ENCODE data around the gene LMOD1. TPM values are rescaled to one million over a fixed set of nuclear protein-coding genes. Genes with fewer than 3 reads are reported as not detected.
A peak's percentile ranks its signal among the peaks of the same experiment; 100 is the strongest.

The LMOD1 gene
- total RNA-seq, 2 donors from 2014 or later: 638 to 761 TPM

- no peak for TF ChIP-seq CTCF (IDR thresholded peaks at IDR 0.05)
- DNase-seq (ENCODE audit: low spot score): no peak
These were observed 54.8 kb downstream of the LMOD1 start for GRCh38 chr1:201891451-201892045.

GRCh38 chr1:201890806-201891450 is 55.4 kb downstream of the LMOD1 start:
- Histone ChIP-seq H3K27me3 (replicated peaks; ENCODE audit: insufficient read depth) (no peaks in the 10 kb centered on the region), H3K4me3 (no peak overlapping the region), H3K4me1 (ENCODE audit: control insufficient read depth in 1 of 2, low read depth in 2 of 2) (peaks cover 9 to 61% of the 10 kb centered on the region in 2 donors), H3K27ac (peak overlapping the region; percentile 60 to 85), H3K36me3 (no peaks in the 10 kb centered on the region), H3K9me3 (no peaks in the 10 kb centered on the region)
- ATAC-seq (ENCODE audit: insufficient number of reproducible peaks, low FRiP score, low read depth): no peak
- DNase-seq (ENCODE audit: low spot score): no peak
- no peak for TF ChIP-seq CTCF (IDR thresholded peaks at IDR 0.05)

More at GRCh38 chr1:201891451-201892045, 54.8 kb downstream of the LMOD1 start:
- H3K27me3 ChIP-seq (replicated peaks; ENCODE audit: insufficient read depth): no peaks in the 10 kb centered on the region
- peaks cover 3% of the 10 kb centered on the region for H3K36me3 ChIP-seq
- H3K9me3 ChIP-seq: no peaks in the 10 kb centered on the region
- ATAC-seq (ENCODE audit: insufficient number of reproducible peaks, low FRiP score, low read depth): no peak
- H3K27ac ChIP-seq: peak overlapping the region; percentile 60 to 85
- no peak overlapping the region for H3K4me3 ChIP-seq
- H3K4me1 ChIP-seq (ENCODE audit: control insufficient read depth in 1 of 2, low read depth in 2 of 2): peaks cover 10 to 60% of the 10 kb centered on the region in 2 donors

- Histone ChIP-seq H3K4me3 (peak overlapping the region; percentile 87), H3K4me1 (ENCODE audit: control insufficient read depth in 1 of 2, low read depth in 2 of 2) (peaks cover 16 to 68% of the 10 kb centered on the region in 2 donors), H3K27me3 (replicated peaks; ENCODE audit: insufficient read depth) (no peaks in the 10 kb centered on the region), H3K9me3 (no peaks in the 10 kb centered on the region), H3K36me3 (no peaks in the 10 kb centered on the region), H3K27ac (peak overlapping the region; percentile 85 to 87)
- ATAC-seq (ENCODE audit: insufficient number of reproducible peaks, low FRiP score, low read depth) (no peak), DNase-seq (ENCODE audit: low spot score) (no peak)
- no peak for TF ChIP-seq CTCF (IDR thresholded peaks at IDR 0.05)
These were observed 56.1 kb downstream of the LMOD1 start for GRCh38 chr1:201890223-201890622.

- H3K4me3 ChIP-seq: peak overlapping the region; percentile 87
- DNase-seq (ENCODE audit: low spot score) (no peak), ATAC-seq (ENCODE audit: insufficient number of reproducible peaks, low FRiP score, low read depth) (no peak)
- TF ChIP-seq CTCF (IDR thresholded peaks at IDR 0.05): no peak
- no peaks in the 10 kb centered on the region for H3K9me3 ChIP-seq
- no peaks in the 10 kb centered on the region for H3K36me3 ChIP-seq
- H3K27me3 ChIP-seq (replicated peaks; ENCODE audit: insufficient read depth): no peaks in the 10 kb centered on the region
- H3K27ac ChIP-seq: peak overlapping the region; percentile 85 to 87
- H3K4me1 ChIP-seq (ENCODE audit: control insufficient read depth in 1 of 2, low read depth in 2 of 2): peaks cover 25 to 73% of the 10 kb centered on the region in 2 donors
These were observed 57.0 kb downstream of the LMOD1 start for GRCh38 chr1:201889090-201889968.

Data from thoracic aorta (tissue), 2 donors.